Thoracic aorta (tissue), 2 donors: ENCODE measurements around the gene SPACA5. TPM values are rescaled to one million over a fixed set of nuclear protein-coding genes. Genes with fewer than 3 reads are reported as not detected.

Experiments used
- ATAC-seq: fragments of 150-250 bp; one replicate; pipeline ENCODE4 v1.8.0; 2017; ENCODE audit warnings: low read depth; ENCODE audit not compliant: insufficient number of reproducible peaks, low FRiP score
- DNase-seq: peaks from one replicate; pipeline ENCODE4 v3.0.0-alpha.2; 2020; ENCODE audit warnings: low spot score
- H3K27ac ChIP-seq, 2 donors: fragments of 200-600 bp; sonication (generic); 1 replicate in 1 of 2; 2 replicates in 1 of 2; pipeline ENCODE4 v1.5.1; 2016; ENCODE audit warnings: mild to moderate bottlenecking in 2 of 2, moderate library complexity in 2 of 2
- H3K27me3 ChIP-seq: fragments of 200-600 bp; sonication (generic); replicated peaks from 2 replicates; pipeline ENCODE4 v1.6.0; 2016; ENCODE audit warnings: mild to moderate bottlenecking; ENCODE audit not compliant: insufficient read depth
- H3K36me3 ChIP-seq: fragments of 200-600 bp; sonication (generic); one replicate; pipeline ENCODE4 v1.5.1; 2016
- H3K4me1 ChIP-seq, 2 donors: fragments of 200-600 bp; sonication (generic); 1 replicate in 1 of 2; 2 replicates in 1 of 2; pipeline versions ENCODE4 v1.5.1 to v1.6.0; 2016; ENCODE audit warnings: low read depth in 2 of 2, mild to moderate bottlenecking in 1 of 2; ENCODE audit not compliant: control insufficient read depth in 1 of 2
- H3K4me3 ChIP-seq: fragments of 200-600 bp; sonication (generic); 2 replicates; pipeline ENCODE4 v1.5.1; 2016; ENCODE audit warnings: mild to moderate bottlenecking
- H3K9me3 ChIP-seq: fragments of 200-600 bp; sonication (generic); 2 replicates; pipeline ENCODE4 v1.5.1; 2016
- CTCF ChIP-seq: fragments of 200-600 bp; sonication (generic); IDR thresholded peaks from one replicate; pipeline ENCODE4 v1.5.1; 2019; ENCODE audit warnings: antibody characterized with exemption
- total RNA-seq, 2 donors: library from RNA; depleted of rRNA; stranded (reverse); fragments of >200 nt; gene quantifications; one replicate each; pipeline versions ENCODE4 v1.1.0 to v1.2.3, GENCODE V29; 2016

Gene SPACA5
- total RNA-seq, 2 donors from 2014 or later = not detected

GRCh38 chrX:48045410-48046311, 38.9 kb downstream of the SPACA5 start:
- H3K27ac ChIP-seq = no peak overlapping the region
- H3K4me1 ChIP-seq = no peaks in the 10 kb centered on the region
- no peak for ATAC-seq

GRCh38 chrX:48046846-48047245, 40.1 kb downstream of the SPACA5 start:
- Histone ChIP-seq H3K9me3 (no peaks in the 10 kb centered on the region), H3K27ac (no peak overlapping the region), H3K27me3 (no peaks in the 10 kb centered on the region), H3K36me3 (no peaks in the 10 kb centered on the region), H3K4me1 (no peaks in the 10 kb centered on the region), H3K4me3 (no peak overlapping the region)
- no peak for DNase-seq
- ATAC-seq = no peak
- no peak for TF ChIP-seq CTCF

More at GRCh38 chrX:48045410-48046311, 38.9 kb downstream of the SPACA5 start:
- Histone ChIP-seq H3K36me3 (no peaks in the 10 kb centered on the region), H3K27me3 (no peaks in the 10 kb centered on the region), H3K4me3 (no peak overlapping the region), H3K9me3 (no peaks in the 10 kb centered on the region)
- no peak for DNase-seq
- no peak for TF ChIP-seq CTCF

GRCh38 chrX:48058621-48059295, 52.0 kb downstream of the SPACA5 start:
- ATAC-seq (no peak), DNase-seq (no peak)
- Histone ChIP-seq H3K4me1 (no peaks in the 10 kb centered on the region), H3K4me3 (no peak overlapping the region), H3K27me3 (no peaks in the 10 kb centered on the region), H3K27ac (no peak overlapping the region), H3K36me3 (peaks cover 8% of the 10 kb centered on the region), H3K9me3 (no peaks in the 10 kb centered on the region)
- no peak for TF ChIP-seq CTCF

GRCh38 chrX:48059296-48059639, 52.5 kb downstream of the SPACA5 start:
- TF ChIP-seq CTCF = no peak
- no peaks in the 10 kb centered on the region for H3K9me3 ChIP-seq
- no peaks in the 10 kb centered on the region for H3K4me1 ChIP-seq

More at GRCh38 chrX:48059296-48059639, 52.5 kb downstream of the SPACA5 start:
- Histone ChIP-seq H3K27ac (no peak overlapping the region), H3K36me3 (peaks cover 8% of the 10 kb centered on the region), H3K27me3 (no peaks in the 10 kb centered on the region), H3K4me3 (no peak overlapping the region)
- no peak for DNase-seq
- ATAC-seq = no peak

Other genes starting within 250 kb of the SPACA5 start
- 1 to 10 TPM; 6.8 to 8.2 TPM for gene ZNF81, start 170.1 kb upstream of the SPACA5 start, total RNA-seq
- gene ZNF182, start 3.0 kb upstream of the SPACA5 start, total RNA-seq = 1 to 10 TPM; 3.2 to 4.3 TPM
- gene ZNF630, start 64.7 kb downstream of the SPACA5 start, total RNA-seq = 1 to 10 TPM; 3.2 to 3.7 TPM
- gene SPACA5B, start 123.6 kb downstream of the SPACA5 start, total RNA-seq = not detected
- not detected for gene SSX5, start 189.8 kb downstream of the SPACA5 start, total RNA-seq
- not detected for gene SSX1, start 248.4 kb downstream of the SPACA5 start, total RNA-seq